Activated CD8-positive, alpha-beta memory T cell treated with anti-CD3 and anti-CD28 coated beads, Interleukin-2, amount 50 U/mL, for 24 hours (primary cell): Measurements from ENCODE around the gene CPEB4.
A peak's percentile ranks its signal among the peaks of the same experiment; 100 is the strongest.

ENCODE experiments used
- DNase-seq: peaks from one replicate; pipeline ENCODE4 v3.0.0-alpha.2; 2020; ENCODE audit errors: extremely low read depth

The CPEB4 gene

DNA sequence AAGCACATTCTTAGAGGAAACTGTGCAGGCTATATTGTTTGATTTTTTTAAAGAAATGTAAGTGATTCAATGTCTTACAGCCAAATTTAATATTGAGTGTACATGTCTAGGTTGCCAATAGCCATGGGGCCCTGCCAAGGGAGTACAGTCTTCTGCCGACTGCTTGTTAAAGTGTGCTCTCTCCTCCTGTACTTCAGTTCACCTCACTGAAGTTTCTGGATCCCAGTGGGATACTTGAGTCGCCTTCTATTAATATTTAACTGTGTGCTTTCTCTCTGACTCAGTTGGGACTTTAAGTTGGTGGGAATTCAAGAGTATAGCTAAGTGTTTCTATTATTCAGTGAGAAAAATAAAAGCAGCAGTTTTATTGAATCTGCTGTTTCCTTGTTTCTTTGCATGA, 56.4 kb downstream of the CPEB4 start:
- no peak for DNase-seq

DNA sequence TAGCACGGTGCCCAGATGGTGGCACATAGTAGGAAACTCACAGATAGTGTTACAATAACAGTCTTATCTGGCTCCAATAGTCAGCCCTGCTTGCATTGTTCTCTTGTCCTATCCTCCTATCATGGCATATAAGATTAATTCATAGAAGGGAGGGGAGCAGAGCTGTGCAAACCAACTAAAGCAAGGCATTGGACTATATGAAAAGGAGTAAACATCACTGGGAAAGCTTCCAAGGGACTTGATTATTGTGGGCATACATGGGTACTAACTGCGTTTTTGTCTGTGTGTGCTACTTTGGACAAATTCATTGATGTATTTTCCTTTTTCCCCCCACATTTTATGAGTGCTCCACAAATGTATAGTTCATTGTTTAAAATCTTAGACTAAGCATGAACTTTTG, 57.0 kb downstream of the CPEB4 start:
- no peak for DNase-seq

- no peak for DNase-seq
Observed at GRCh38 chr5:173946323-173946722, 58.2 kb downstream of the CPEB4 start.

GRCh38 chr5:173950829-173951228, 62.7 kb downstream of the CPEB4 start:
- DNase-seq = no peak

DNA sequence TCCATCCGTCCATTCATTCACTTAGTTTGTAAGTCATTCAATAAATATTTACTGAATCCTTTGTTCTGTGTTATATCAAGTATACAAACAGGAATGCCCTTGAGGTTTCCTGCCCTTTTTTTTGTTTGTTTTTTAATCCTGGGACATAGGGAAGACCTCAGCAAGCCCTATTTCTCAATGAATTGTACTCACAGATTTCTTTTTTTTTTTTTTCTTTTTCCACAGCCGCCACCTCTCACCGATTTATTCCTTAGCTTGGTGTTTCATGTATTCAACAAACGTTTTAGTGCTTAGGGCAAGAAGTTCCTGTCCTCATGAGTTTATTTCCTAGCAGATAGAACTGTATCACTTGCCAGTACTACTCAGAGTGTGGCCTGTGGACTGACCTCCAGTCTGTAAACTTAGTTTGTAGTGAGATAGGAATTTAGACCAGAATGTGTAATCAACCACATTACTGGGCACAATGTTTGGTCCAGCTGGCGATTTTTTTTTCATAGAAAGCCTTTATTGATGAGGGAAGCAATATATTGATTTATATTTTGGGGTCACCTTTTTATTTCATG, 65.5 kb downstream of the CPEB4 start:
- DNase-seq = no peak

- DNase-seq = no peak
Observed at GRCh38 chr5:173954671-173955521, 66.7 kb downstream of the CPEB4 start.

- DNase-seq = no peak
Observed at GRCh38 chr5:173960986-173961385, 72.8 kb downstream of the CPEB4 start.

DNA sequence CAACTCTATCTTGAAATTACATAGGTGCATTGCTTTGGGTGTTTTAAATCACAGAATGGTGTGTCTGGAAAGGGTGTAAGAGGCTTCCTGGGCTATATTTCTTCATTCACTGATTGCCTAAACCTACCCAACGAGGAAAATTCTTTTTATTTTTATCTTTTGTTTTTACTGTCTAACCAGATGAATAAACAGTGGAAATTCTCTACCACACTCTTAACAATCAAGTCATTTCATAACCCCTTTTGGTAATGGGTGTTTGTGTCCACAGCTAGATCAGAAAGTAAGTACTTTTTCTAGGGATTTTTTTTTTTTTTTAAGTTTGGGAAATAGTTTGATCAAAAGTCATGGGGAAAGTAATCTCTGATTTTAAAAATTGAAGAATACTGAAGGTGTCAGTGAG, 73.3 kb downstream of the CPEB4 start:
- no peak for DNase-seq

DNA sequence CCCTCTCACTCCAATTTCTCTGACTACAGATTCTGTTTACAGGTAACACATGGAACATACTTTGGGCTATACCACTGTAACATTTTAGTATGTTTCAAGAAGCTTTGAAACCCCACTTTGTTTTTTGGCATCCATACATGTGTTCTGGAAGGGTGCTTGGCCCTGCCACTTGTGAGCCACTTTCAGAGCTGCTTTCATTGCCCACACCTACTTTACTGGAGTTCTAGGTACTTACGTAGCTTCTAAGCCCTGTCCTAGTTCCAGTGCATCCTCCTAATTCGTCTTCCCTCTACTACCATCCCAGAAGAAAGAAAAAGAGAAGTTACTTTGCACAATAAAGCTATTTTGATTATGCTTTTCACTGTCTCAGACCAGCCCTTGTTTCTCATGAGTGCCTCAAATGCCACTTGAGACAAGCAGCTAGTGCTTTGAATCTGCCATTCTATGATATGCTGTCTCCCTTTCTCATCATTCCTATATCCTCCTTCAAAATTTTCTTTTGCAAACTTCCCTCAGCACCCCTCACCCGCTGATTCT, 74.4 kb downstream of the CPEB4 start:
- DNase-seq = no peak

DNA sequence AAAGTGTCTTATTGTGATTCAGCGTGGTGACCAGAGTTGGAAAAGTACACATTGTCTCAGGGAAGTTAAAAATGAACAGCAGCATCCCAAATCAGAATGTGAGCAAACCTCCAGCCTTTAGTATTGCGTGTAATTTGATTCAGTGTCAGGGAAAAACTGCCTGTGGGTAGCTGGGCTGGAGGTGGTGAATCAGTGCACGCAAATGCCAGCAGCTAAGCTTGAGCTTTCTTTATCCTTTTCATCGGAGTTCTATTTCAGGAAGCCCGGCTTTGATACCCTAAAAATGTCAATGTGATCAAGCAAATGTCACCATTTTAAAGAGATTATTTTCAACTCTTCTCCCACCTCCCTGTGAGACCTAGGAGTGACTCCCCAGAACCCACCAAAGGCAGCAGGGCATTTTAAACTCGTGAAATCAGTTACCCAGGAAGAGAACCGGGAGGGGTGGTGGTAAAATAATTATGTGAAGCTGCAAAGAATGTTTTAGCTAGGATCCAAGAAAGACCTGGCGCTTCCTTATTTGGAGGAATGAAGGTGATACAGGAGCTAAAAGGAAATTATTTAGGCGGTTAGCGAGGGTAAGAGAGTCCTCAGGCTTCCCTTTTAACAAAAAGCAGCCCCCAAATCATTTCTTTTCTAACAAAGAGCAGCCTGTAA, 75.2 kb downstream of the CPEB4 start:
- no peak for DNase-seq

GRCh38 chr5:173963867-173964441, 75.8 kb downstream of the CPEB4 start:
- DNase-seq = no peak

DNA sequence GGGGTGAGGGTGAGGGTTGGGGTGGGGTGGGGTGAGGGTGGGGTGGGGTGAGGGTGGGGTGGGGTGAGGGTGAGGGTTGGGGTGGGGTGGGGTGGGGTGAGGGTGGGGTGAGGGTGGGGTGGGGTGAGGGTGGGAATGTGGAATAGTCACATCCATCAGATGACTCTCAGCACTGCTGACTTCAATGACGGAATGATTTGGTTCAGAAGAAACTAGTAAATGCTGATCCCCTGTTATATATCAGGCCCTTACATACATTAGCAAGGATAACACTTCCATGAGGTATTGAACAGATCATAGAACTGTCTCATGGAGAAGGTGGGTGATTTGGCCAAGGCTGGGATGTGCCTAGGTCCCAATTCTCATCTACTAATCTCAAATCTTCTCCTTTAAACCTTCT, 76.4 kb downstream of the CPEB4 start:
- DNase-seq = no peak

DNA sequence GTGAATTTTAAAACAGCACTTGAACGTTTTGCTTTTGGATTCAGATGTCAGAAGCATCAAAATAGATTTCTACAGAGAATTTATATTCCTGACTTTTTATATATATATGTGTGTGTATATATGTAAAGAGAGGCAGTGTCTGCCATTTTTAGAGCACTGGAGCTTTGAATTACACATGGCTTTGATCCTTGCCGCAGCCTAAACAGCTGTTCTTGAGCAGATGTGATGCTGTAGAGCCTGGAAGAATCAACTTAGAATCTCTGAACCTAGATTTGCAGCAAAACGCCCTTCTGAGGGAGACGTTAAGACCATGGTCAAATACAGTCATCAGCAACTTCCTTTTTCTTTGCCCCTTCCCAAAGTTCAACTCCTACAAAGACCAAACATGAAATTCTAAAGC, 79.1 kb downstream of the CPEB4 start:
- DNase-seq = no peak

GRCh38 chr5:173968154-173968797, 80.1 kb downstream of the CPEB4 start:
- no peak for DNase-seq

DNA sequence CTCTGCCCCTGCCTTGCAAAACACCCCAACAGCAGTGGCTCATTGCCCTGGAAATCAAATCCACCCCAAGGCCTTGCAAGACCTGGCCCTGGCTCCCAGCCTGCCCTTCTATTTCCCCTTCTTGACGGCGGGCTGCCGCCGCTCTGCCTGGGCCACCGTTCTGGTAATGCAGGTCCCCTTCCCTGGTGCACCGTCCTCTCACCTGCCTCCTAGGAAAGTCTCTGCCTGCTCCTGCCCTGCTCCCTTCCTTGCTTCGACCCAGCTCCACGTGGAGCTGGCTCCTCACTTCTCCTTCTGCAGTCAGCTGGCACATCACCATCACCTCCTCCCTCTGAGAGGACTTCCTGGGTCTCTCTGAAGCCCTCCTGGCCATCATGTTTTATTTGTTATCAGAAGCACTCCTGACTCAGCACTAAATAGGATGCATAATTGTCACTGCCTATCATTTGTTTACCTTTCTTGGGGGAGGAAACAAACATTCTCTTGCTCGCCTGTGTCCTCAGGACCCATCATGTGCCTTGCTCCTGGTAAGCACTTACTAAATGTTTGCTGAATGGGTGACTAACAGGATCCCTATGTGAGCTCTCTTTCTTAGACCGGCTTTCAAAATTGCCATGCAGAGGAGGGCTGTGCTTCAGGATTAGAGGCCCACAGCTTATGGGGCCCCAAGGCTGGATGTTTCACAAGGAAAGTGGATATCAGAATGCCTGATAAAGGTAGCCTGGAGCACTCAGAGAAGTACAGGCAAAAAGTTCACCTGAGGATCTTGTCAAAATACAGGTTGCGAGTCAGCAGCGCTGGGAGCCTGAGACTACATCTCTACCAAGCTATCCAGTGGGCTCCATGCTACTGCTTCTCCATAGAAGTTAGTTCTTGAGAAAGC, 81.3 kb downstream of the CPEB4 start:
- no peak for DNase-seq

DNA sequence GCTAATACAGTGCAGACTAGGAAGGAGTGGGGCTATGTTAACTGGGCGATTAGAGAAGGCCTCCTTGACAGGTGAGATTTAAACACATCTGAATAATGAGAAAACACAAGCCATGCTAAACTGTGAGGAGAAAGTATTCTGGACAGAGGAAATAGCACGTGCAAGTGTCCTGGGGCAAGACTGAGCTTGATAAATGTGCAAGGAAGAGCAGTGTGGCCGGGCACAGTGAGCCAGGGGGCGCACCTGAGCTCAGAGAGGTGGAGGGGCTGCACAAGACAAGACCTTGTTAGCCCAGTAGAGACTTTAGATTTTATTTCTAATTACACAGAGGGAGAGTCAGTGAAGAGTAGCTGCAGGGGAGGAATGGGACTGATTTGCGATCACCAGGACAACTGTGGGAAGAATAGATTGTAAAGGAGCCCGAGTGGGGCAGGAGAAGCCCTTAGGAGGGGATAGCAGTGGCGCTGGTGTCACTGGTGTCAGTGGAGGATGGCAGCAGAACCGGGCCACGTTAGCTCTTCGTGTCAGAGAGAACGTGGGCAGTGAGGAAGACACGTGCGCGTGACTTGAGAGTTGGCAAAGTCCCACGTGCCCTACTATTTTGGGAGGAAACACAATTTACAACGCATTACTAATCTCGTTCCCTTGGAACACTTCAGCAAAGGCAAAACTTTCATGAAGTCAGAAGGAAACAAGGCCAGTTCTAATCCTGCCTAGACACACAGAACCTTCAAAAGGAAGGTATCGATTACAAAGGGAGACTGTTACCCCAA, 82.9 kb downstream of the CPEB4 start:
- DNase-seq = no peak

DNA sequence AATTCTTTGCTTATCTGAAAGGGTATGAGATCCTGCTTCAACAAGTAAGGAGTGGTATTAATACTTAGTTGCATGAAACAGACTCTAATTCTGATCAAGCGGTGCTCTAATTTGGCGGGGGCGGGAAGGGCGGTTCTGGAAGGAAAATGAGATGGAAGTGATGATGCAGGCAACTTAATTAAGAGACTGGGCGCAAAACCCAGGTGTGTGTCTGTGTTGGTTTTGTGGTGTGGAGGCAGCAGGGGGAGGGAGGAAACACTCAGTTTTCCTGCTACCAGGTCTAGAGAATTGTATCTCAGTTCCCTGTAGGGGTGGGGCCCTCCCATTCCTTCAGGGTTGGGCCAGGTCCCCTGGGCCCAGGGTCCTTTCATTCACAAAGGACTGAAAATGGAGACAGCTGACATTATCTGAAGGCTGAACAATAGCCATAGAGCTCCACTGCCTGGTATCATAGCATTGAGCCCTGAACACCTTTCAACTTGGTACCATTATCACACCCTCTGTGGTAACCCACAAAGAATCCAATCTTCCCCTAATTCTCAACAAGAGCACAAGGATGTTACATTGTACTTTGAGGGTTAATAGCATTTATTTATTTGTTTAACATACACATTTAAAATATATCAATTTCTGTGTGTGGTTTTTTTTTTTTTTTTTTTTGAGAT, 83.7 kb downstream of the CPEB4 start:
- DNase-seq = no peak

GRCh38 chr5:173972607-173972924, 84.4 kb downstream of the CPEB4 start:
- DNase-seq = no peak

DNA sequence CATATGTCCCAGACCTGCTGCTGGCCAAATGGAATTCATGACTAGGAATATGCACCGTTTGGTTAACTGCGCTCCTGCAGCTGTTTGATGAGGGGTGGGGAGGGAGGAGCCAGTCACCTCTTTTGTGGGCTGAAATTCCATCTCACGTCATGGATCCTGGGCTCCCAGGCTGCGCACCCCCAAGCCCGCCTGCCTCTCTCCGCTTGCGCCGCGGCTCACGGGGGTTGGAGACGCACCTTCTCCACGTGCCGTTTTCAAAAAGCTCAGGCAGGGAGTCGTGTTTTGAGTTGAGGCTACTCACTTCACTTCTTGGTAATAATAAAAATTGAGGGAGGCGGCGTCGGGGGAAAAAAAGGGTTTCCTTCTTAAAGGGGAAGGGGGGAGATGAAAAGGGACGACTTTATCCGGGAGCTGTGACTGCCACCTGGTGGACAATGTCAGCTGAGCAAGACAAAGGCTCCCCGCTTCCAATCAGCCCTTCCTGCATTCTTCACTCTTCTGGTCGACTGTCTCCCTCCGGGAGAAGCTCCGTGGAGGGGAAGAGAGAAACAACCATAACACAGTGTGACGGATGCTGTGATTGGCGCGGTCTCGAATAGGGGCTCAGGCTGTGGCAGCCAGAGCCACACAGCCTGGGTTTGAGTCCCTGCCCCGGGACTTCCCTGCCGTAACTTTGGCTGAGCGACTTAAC, 84.9 kb downstream of the CPEB4 start:
- peak; percentile 37 for DNase-seq
